HG02840 (cell line): Measurements from ENCODE around the gene WNK2.

Experiments used
- ATAC-seq: cut with Tn5 transposase; IDR thresholded peaks from one replicate; pipeline ENCODE4 v1.9.1; 2021; ENCODE audit warnings: mild to moderate bottlenecking, moderate library complexity, moderate number of reproducible peaks; ENCODE audit not compliant: unreplicated experiment, low FRiP score

WNK2 gene

GRCh38 chr9:93287593-93287992, 103.7 kb downstream of the WNK2 start:
- ATAC-seq, result no peak

GRCh38 chr9:93288341-93288740, 104.4 kb downstream of the WNK2 start:
- ATAC-seq, result no peak

- no peak for ATAC-seq
These were observed 105.2 kb downstream of the WNK2 start for GRCh38 chr9:93288891-93289883.

GRCh38 chr9:93290495-93291434, 106.8 kb downstream of the WNK2 start:
- no peak for ATAC-seq

- no peak for ATAC-seq
These were observed 107.8 kb downstream of the WNK2 start for GRCh38 chr9:93291536-93292287.

- ATAC-seq, result no peak
These were observed 108.3 kb downstream of the WNK2 start for GRCh38 chr9:93292288-93292615.

- ATAC-seq, result no peak
These were observed 108.9 kb downstream of the WNK2 start for GRCh38 chr9:93292664-93293328.

GRCh38 chr9:93294011-93294410, 110.1 kb downstream of the WNK2 start:
- ATAC-seq, result no peak

GRCh38 chr9:93295031-93295430, 111.1 kb downstream of the WNK2 start:
- ATAC-seq, result no peak

GRCh38 chr9:93295456-93296076, 111.6 kb downstream of the WNK2 start:
- no peak for ATAC-seq

GRCh38 chr9:93296889-93297480, 113.0 kb downstream of the WNK2 start:
- ATAC-seq, result no peak

GRCh38 chr9:93297659-93298497, 113.9 kb downstream of the WNK2 start:
- ATAC-seq, result no peak

GRCh38 chr9:93298498-93299417, 114.8 kb downstream of the WNK2 start:
- ATAC-seq, result no peak

GRCh38 chr9:93299418-93300174, 115.7 kb downstream of the WNK2 start:
- no peak for ATAC-seq

GRCh38 chr9:93300175-93300572, 116.2 kb downstream of the WNK2 start:
- ATAC-seq, result no peak

- no peak for ATAC-seq
These were observed 116.7 kb downstream of the WNK2 start for GRCh38 chr9:93300585-93301081.
